GM12878 (cell line): ENCODE measurements around the gene TAF3. TPM values are rescaled to one million over a fixed set of nuclear protein-coding genes. Genes with fewer than 3 reads are reported as not detected.

Source experiments
- EED ChIP-seq: sonication (generic); IDR thresholded peaks from 2 replicates; pipeline ENCODE4 v1.6.1; 2016; ENCODE audit warnings: antibody characterized with exemption, low read depth
- ELK1 ChIP-seq: IDR thresholded peaks from 2 replicates; pipeline ENCODE4 v1.6.1; 2012; ENCODE audit warnings: low read depth, low read length, improper control_type of control experiment
- HDAC2 ChIP-seq: fragments of 200-600 bp; sonication (generic); IDR thresholded peaks from 2 replicates; pipeline ENCODE4 v1.6.1; 2017
- IKZF2 ChIP-seq, 2 experiments: fragments of 450-650 bp; IDR thresholded peaks; 2 replicates each; pipeline ENCODE4 v1.6.1; 2017; ENCODE audit warnings: mild to moderate bottlenecking in 2 of 2, moderate library complexity in 2 of 2
- IRF4 ChIP-seq: IDR thresholded peaks from 2 replicates; pipeline ENCODE4 v1.6.1; 2011; ENCODE audit warnings: low read depth, low read length
- JUND ChIP-seq: IDR thresholded peaks from 2 replicates; pipeline ENCODE4 v1.6.1; 2012; ENCODE audit warnings: low read depth, mild to moderate bottlenecking, low read length, improper control_type of control experiment, moderate library complexity
- KLF5 ChIP-seq: fragments of 450-650 bp; IDR thresholded peaks from 2 replicates; pipeline ENCODE4 v1.6.1; 2014; ENCODE audit warnings: mild to moderate bottlenecking; ENCODE audit not compliant: partially characterized antibody
- MTA3 ChIP-seq: IDR thresholded peaks from 2 replicates; pipeline ENCODE4 v1.6.1; 2012; ENCODE audit warnings: low read length, inconsistent platforms, borderline replicate concordance
- POLR2AphosphoS5 ChIP-seq: IDR thresholded peaks from 2 replicates; pipeline ENCODE4 v1.6.1; 2011; ENCODE audit warnings: mild to moderate bottlenecking, low read length, inconsistent platforms
- POU2F2 ChIP-seq: IDR thresholded peaks from 3 replicates; pipeline ENCODE4 v1.6.1; 2011; ENCODE audit warnings: low read depth, mild to moderate bottlenecking, low read length, borderline replicate concordance
- RAD21 ChIP-seq: IDR thresholded peaks from 2 replicates; pipeline ENCODE4 v1.6.1; 2011; ENCODE audit warnings: mild to moderate bottlenecking, low read depth, low read length, moderate library complexity; ENCODE audit not compliant: insufficient read depth
- RAD51 ChIP-seq: fragments of 450-650 bp; IDR thresholded peaks from 2 replicates; pipeline ENCODE4 v1.6.1; 2016; ENCODE audit warnings: moderate library complexity, mild to moderate bottlenecking, inconsistent platforms
- REST ChIP-seq: IDR thresholded peaks from 2 replicates; pipeline ENCODE4 v1.6.1; 2012; ENCODE audit warnings: mild to moderate bottlenecking, low read depth, low read length
- SREBF1 ChIP-seq: IDR thresholded peaks from 2 replicates; pipeline ENCODE4 v1.6.1; 2012; ENCODE audit warnings: mild to moderate bottlenecking, low read length
- SUZ12 ChIP-seq: fragments of 200-600 bp; sonication (generic); IDR thresholded peaks from one replicate; pipeline ENCODE4 v1.6.1; 2018; ENCODE audit warnings: antibody characterized with exemption, mild to moderate bottlenecking; ENCODE audit not compliant: unreplicated experiment
- TAF1 ChIP-seq: IDR thresholded peaks from 2 replicates; pipeline ENCODE4 v1.6.1; 2011; ENCODE audit warnings: mild to moderate bottlenecking, low read depth, low read length, borderline replicate concordance
- TBL1XR1 ChIP-seq: IDR thresholded peaks from 2 replicates; pipeline ENCODE4 v1.6.1; 2012; ENCODE audit warnings: low read depth, low read length, improper control_type of control experiment
- ZNF217 ChIP-seq: fragments of 450-650 bp; IDR thresholded peaks from 2 replicates; pipeline ENCODE4 v1.6.1; 2017; ENCODE audit warnings: antibody characterized with exemption, mild to moderate bottlenecking
- ZNF24 ChIP-seq: fragments of 450-650 bp; IDR thresholded peaks from 2 replicates; pipeline ENCODE4 v1.6.1; 2017; ENCODE audit warnings: antibody characterized with exemption, mild to moderate bottlenecking
- ZNF274 ChIP-seq: IDR thresholded peaks from one replicate; pipeline ENCODE4 v1.8.0; 2011; ENCODE audit not compliant: insufficient read length, insufficient read depth
- polyA plus RNA-seq, 11 experiments: library from polyadenylated mRNA; depleted of rRNA in 4 of 11; unstranded in 6 of 11; stranded (reverse) in 5 of 11; fragments of >200 nt; fragmentation: Nextera tagmentation in 4 of 11; fragmentation: Illumina TruSeq in 1 of 11; extraction: Ambion mirVana in 4 of 11; extraction: Trizol in 1 of 11; gene quantifications; 1 replicate in 1 of 11; 2 replicates in 10 of 11; pipeline versions ENCODE4 v1.2.1 to v1.2.3, GENCODE V29; 2011 to 2016; ENCODE audit warnings: inconsistent platforms in 2 of 11, missing spikeins in 2 of 11, low read depth in 1 of 11
- total RNA-seq, 4 experiments: library from RNA; depleted of rRNA in 3 of 4; stranded (reverse); fragments of >200 nt in 3 of 4; fragmentation: Illumina TruSeq in 1 of 4; extraction: Trizol in 1 of 4; gene quantifications; 2 replicates each; pipeline versions ENCODE4 v1.2.1 to v1.2.3, GENCODE V29; 2013 to 2021
- TF ChIP-seq, protein P1 (sequence below): IDR thresholded peaks from 2 replicates; pipeline ENCODE4 v1.6.1; 2011; ENCODE audit warnings: low read depth, mild to moderate bottlenecking, low read length, moderate library complexity, borderline replicate concordance; ENCODE audit errors: extremely low read depth
- TF ChIP-seq, protein P2 (sequence below): IDR thresholded peaks from 2 replicates; pipeline ENCODE4 v1.6.1; 2012; ENCODE audit warnings: low read depth, low read length, improper control_type of control experiment
- TF ChIP-seq, protein P3 (sequence below): fragments of 450-650 bp; IDR thresholded peaks from 2 replicates; pipeline ENCODE4 v1.6.1; 2018; ENCODE audit warnings: mild to moderate bottlenecking, low read depth, moderate library complexity; ENCODE audit not compliant: partially characterized antibody

Gene TAF3
- total and polyA plus RNA-seq, 10 of the 15 experiments (the other 5 are each of a cell fraction or from before 2014, with no cell fraction given), result 2.0 to 10.1 (median 3.7) TPM

GRCh38 chr10:8053446-8054243 is 235.3 kb downstream of the TAF3 start (continued):
- TF ChIP-seq, protein P1, sequence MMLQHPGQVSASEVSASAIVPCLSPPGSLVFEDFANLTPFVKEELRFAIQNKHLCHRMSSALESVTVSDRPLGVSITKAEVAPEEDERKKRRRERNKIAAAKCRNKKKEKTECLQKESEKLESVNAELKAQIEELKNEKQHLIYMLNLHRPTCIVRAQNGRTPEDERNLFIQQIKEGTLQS, result no peak
- TF ChIP-seq ZNF274 (no peak), REST (no peak), SREBF1 (no peak), POU2F2 (peak; percentile 34; the same call in 1 of the 3 replicates), IRF4 (no peak), KLF5 (no peak), POLR2AphosphoS5 (no peak), MTA3 (no peak), IKZF2 (IDR thresholded peaks at IDR 0.05) (no peak), EED (no peak), TBL1XR1 (no peak), ZNF24 (no peak), TAF1 (no peak), ELK1 (no peak), HDAC2 (no peak), RAD21 (0 out of 2 replicates have a peak, but pooled peaks have one; percentile 77), RAD51 (no peak), JUND (no peak), SUZ12 (no peak), ZNF217 (no peak)
- TF ChIP-seq, protein P2, sequence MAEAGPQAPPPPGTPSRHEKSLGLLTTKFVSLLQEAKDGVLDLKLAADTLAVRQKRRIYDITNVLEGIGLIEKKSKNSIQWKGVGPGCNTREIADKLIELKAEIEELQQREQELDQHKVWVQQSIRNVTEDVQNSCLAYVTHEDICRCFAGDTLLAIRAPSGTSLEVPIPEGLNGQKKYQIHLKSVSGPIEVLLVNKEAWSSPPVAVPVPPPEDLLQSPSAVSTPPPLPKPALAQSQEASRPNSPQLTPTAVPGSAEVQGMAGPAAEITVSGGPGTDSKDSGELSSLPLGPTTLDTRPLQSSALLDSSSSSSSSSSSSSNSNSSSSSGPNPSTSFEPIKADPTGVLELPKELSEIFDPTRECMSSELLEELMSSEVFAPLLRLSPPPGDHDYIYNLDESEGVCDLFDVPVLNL, result no peak
- TF ChIP-seq, protein P3, sequence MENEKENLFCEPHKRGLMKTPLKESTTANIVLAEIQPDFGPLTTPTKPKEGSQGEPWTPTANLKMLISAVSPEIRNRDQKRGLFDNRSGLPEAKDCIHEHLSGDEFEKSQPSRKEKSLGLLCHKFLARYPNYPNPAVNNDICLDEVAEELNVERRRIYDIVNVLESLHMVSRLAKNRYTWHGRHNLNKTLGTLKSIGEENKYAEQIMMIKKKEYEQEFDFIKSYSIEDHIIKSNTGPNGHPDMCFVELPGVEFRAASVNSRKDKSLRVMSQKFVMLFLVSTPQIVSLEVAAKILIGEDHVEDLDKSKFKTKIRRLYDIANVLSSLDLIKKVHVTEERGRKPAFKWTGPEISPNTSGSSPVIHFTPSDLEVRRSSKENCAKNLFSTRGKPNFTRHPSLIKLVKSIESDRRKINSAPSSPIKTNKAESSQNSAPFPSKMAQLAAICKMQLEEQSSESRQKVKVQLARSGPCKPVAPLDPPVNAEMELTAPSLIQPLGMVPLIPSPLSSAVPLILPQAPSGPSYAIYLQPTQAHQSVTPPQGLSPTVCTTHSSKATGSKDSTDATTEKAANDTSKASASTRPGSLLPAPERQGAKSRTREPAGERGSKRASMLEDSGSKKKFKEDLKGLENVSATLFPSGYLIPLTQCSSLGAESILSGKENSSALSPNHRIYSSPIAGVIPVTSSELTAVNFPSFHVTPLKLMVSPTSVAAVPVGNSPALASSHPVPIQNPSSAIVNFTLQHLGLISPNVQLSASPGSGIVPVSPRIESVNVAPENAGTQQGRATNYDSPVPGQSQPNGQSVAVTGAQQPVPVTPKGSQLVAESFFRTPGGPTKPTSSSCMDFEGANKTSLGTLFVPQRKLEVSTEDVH, result no peak
